GM23338 (cell line): ENCODE data around the gene EZH2. TPM values are rescaled to one million over a fixed set of nuclear protein-coding genes. Genes with fewer than 3 reads are reported as not detected.

Experiments
- ATAC-seq: fragments of 200-7000 bp; cut with Tn5 transposase; 3 replicates; pipeline ENCODE4 v1.9.1; 2020
- DNase-seq: peaks from one replicate; pipeline ENCODE4 v3.0.0-alpha.2; 2015; ENCODE audit warnings: low spot score
- H2AFZ ChIP-seq: fragments of 200-600 bp; sonication (generic); 2 replicates; pipeline ENCODE4 v1.8.0; 2016; ENCODE audit warnings: antibody characterized with exemption, mild to moderate bottlenecking, moderate library complexity
- H3F3A ChIP-seq: fragments of 200-600 bp; sonication (generic); replicated peaks from 2 replicates; pipeline ENCODE4 v1.8.0; 2017; ENCODE audit warnings: antibody characterized with exemption, mixed run types, low read depth
- H3K27ac ChIP-seq: fragments of 200-600 bp; sonication (generic); 2 replicates; pipeline ENCODE4 v1.6.1; 2016; ENCODE audit warnings: low read depth
- H3K27me3 ChIP-seq: fragments of 200-600 bp; sonication (generic); 2 replicates; pipeline ENCODE4 v1.8.0; 2016; ENCODE audit warnings: mild to moderate bottlenecking, mixed run types, moderate library complexity; ENCODE audit not compliant: insufficient read depth
- H3K36me3 ChIP-seq: fragments of 200-600 bp; sonication (generic); 2 replicates; pipeline ENCODE4 v1.8.0; 2016; ENCODE audit warnings: mild to moderate bottlenecking; ENCODE audit not compliant: insufficient read depth
- H3K4me1 ChIP-seq: fragments of 200-600 bp; sonication (generic); 2 replicates; pipeline ENCODE4 v1.8.0; 2016; ENCODE audit warnings: mild to moderate bottlenecking, moderate library complexity; ENCODE audit not compliant: insufficient read depth
- H3K4me2 ChIP-seq: fragments of 200-600 bp; sonication (generic); 2 replicates; pipeline ENCODE4 v1.7.1; 2017; ENCODE audit warnings: mixed run types
- H3K4me3 ChIP-seq: fragments of 200-600 bp; sonication (generic); 2 replicates; pipeline ENCODE4 v1.6.1; 2016; ENCODE audit warnings: mixed run types
- H3K79me2 ChIP-seq: fragments of 200-600 bp; sonication (generic); replicated peaks from 2 replicates; pipeline ENCODE4 v1.8.0; 2017; ENCODE audit warnings: mild to moderate bottlenecking; ENCODE audit not compliant: insufficient read depth
- H3K9me2 ChIP-seq: fragments of 200-600 bp; sonication (generic); 2 replicates; pipeline ENCODE4 v1.8.0; 2017; ENCODE audit not compliant: insufficient read depth
- H4K20me1 ChIP-seq: fragments of 200-600 bp; sonication (generic); replicated peaks from 2 replicates; pipeline ENCODE4 v1.8.0; 2017; ENCODE audit warnings: mild to moderate bottlenecking; ENCODE audit not compliant: insufficient read depth
- H3K27ac Mint-ChIP-seq: 2 replicates; pipeline ENCODE4 v1.8.0; 2020; ENCODE audit warnings: inconsistent platforms, mild to moderate bottlenecking, moderate library complexity, mixed read lengths
- H3K27me3 Mint-ChIP-seq: 3 replicates; pipeline ENCODE4 v1.8.0; 2022; ENCODE audit warnings: low read depth, mild to moderate bottlenecking, moderate library complexity, mixed read lengths, inconsistent platforms; ENCODE audit not compliant: insufficient read depth, poor library complexity
- H3K36me3 Mint-ChIP-seq: 3 replicates; pipeline ENCODE4 v1.8.0; 2021; ENCODE audit warnings: low read depth, mild to moderate bottlenecking, inconsistent platforms, moderate library complexity, mixed read lengths
- H3K4me1 Mint-ChIP-seq: 3 replicates; pipeline ENCODE4 v1.8.0; 2020; ENCODE audit warnings: mild to moderate bottlenecking, inconsistent platforms, mixed read lengths
- H3K4me3 Mint-ChIP-seq: 3 replicates; pipeline ENCODE4 v1.8.0; 2021; ENCODE audit warnings: moderate library complexity, mild to moderate bottlenecking, inconsistent platforms, mixed read lengths
- H3K9me3 Mint-ChIP-seq: 3 replicates; pipeline ENCODE4 v1.8.0; 2020; ENCODE audit warnings: moderate library complexity, mild to moderate bottlenecking, inconsistent platforms, mixed read lengths
- CREB1 ChIP-seq: fragments of 250-450 bp; sonication (Bioruptor Pico); IDR thresholded peaks from 2 replicates; pipeline ENCODE4 v1.5.0; 2020; ENCODE audit warnings: low read depth, mild to moderate bottlenecking, moderate library complexity
- CTCF ChIP-seq, 2 experiments: fragments of 200-600 bp in 1 of 2; sonication (generic) in 1 of 2; conservative IDR thresholded peaks; 2 replicates each; pipeline versions ENCODE4 v1.5.1 to v1.6.1; 2016 to 2017; ENCODE audit warnings: antibody characterized with exemption in 2 of 2, low read depth in 2 of 2, mild to moderate bottlenecking in 2 of 2, moderate library complexity in 1 of 2
- ETS1 ChIP-seq: IDR thresholded peaks from 2 replicates; pipeline ENCODE4 v1.6.1; 2016; ENCODE audit warnings: antibody characterized with exemption
- EZH2 ChIP-seq: fragments of 200-600 bp; sonication (generic); IDR thresholded peaks from one replicate; pipeline ENCODE4 v1.8.0; 2017; ENCODE audit warnings: antibody characterized with exemption, mild to moderate bottlenecking, low read depth; ENCODE audit not compliant: unreplicated experiment
- JUNB ChIP-seq: IDR thresholded peaks from one replicate; pipeline ENCODE4 v1.6.1; 2016; ENCODE audit warnings: antibody characterized with exemption; ENCODE audit not compliant: unreplicated experiment
- POLR2AphosphoS5 ChIP-seq: IDR thresholded peaks from 2 replicates; pipeline ENCODE4 v1.6.1; 2016; ENCODE audit warnings: antibody characterized with exemption, low read depth
- REST ChIP-seq: IDR thresholded peaks from one replicate; pipeline ENCODE4 v1.6.1; 2018; ENCODE audit warnings: antibody characterized with exemption; ENCODE audit not compliant: unreplicated experiment
- ZNF114 ChIP-seq: fragments of 250-450 bp; sonication (Bioruptor Pico); IDR thresholded peaks from 2 replicates; pipeline ENCODE4 v1.5.0; 2020; ENCODE audit warnings: mild to moderate bottlenecking, moderate library complexity
- ZNF462 ChIP-seq: fragments of 250-450 bp; sonication (Bioruptor Pico); IDR thresholded peaks from 2 replicates; pipeline ENCODE4 v1.5.0; 2020; ENCODE audit warnings: mild to moderate bottlenecking, moderate library complexity
- polyA plus RNA-seq: library from polyadenylated mRNA; unstranded; fragments of >200 nt; fragmentation: Nextera tagmentation; extraction: Ambion mirVana; gene quantifications from 2 replicates; pipeline ENCODE4 v1.2.1, GENCODE V29; 2016
- total RNA-seq: library from RNA; depleted of rRNA; stranded (reverse); fragments of >200 nt; shearing (Covaris generic); gene quantifications from 2 replicates; pipeline ENCODE4 v1.2.3, GENCODE V29; 2014

Gene EZH2
- total and polyA plus RNA-seq, 2 experiments from 2014 or later = 33.9 to 38.6 TPM

- H3K9me2 ChIP-seq = no peaks in the 10 kb centered on the region
- no peaks in the 10 kb centered on the region for H3K36me3 Mint-ChIP-seq
- TF ChIP-seq REST (no peak), ZNF114 (CRISPR knock-in tag) (no peak), CTCF (conservative IDR thresholded peaks at IDR 0.05; ENCODE audit: low read depth in 2 of 2) (no peak), JUNB (no peak), CREB1 (CRISPR knock-in tag) (no peak), ZNF462 (CRISPR knock-in tag) (no peak), EZH2 (no peak), ETS1 (no peak), POLR2AphosphoS5 (no peak)
- no peak overlapping the region for H3K4me3 ChIP-seq
- H3K9me3 Mint-ChIP-seq = no peaks in the 10 kb centered on the region
- no peak overlapping the region for H3K4me2 ChIP-seq
- DNase-seq (no peak), ATAC-seq (no peak)
- H3K36me3 ChIP-seq = no peaks in the 10 kb centered on the region
- 0 out of 2 replicates have a peak overlapping the region, but pooled peaks have one; percentile 10 for H3K27ac Mint-ChIP-seq
- peaks cover 31% of the 10 kb centered on the region for H3K4me1 Mint-ChIP-seq
- no peak overlapping the region for H2AFZ ChIP-seq
- peaks cover 100% of the 10 kb centered on the region for H3K79me2 ChIP-seq
- peaks cover 28% of the 10 kb centered on the region for H4K20me1 ChIP-seq
- no peaks in the 10 kb centered on the region for H3F3A ChIP-seq
- H3K27me3 ChIP-seq = no peaks in the 10 kb centered on the region
- H3K4me1 ChIP-seq = peaks cover 19% of the 10 kb centered on the region
- peaks cover 1% of the 10 kb centered on the region for H3K27me3 Mint-ChIP-seq
- no peak overlapping the region for H3K4me3 Mint-ChIP-seq
- H3K27ac ChIP-seq = no peak overlapping the region
Measured at GRCh38 chr7:148854983-148855382, 29.1 kb downstream of the EZH2 start.
